ENCODE measurements around the gene FYN.
A peak's percentile ranks its signal among the peaks of the same experiment; 100 is the strongest.
"Not testable (repeated sequence)": the region's sequence is repeated elsewhere in the genome, so short reads cannot be mapped to it uniquely, and the experiment has no call there.

Gene FYN

GRCh38 chr6:111873178-111874024, at the start of gene FYN:
Gene FYN (minus strand): TSS chr6:111873452. CDS start chr6:111720051, 153,401 bp downstream.
- peak; percentile 98 to 100 (median 99) for DNase-seq (ENCODE audit: low read depth in 4 of 4, low spot score in 1 of 4)

GRCh38 chr6:111922454-111923297, 49.4 kb upstream of the FYN start:
- DNase-seq (ENCODE audit: low read depth in 4 of 4, low spot score in 1 of 4), result no peak

GRCh38 chr6:111921103-111921502, 47.9 kb upstream of the FYN start:
- DNase-seq (ENCODE audit: low read depth in 4 of 4, low spot score in 1 of 4), result no peak

- no peak for DNase-seq (ENCODE audit: low read depth in 4 of 4, low spot score in 1 of 4)
These were observed 47.3 kb upstream of the FYN start for GRCh38 chr6:111920578-111920977.

GRCh38 chr6:111918825-111919224, 45.6 kb upstream of the FYN start:
- no peak for DNase-seq (ENCODE audit: low read depth in 4 of 4, low spot score in 1 of 4)

- DNase-seq (ENCODE audit: low read depth in 4 of 4, low spot score in 1 of 4), result no peak
These were observed 43.5 kb upstream of the FYN start for GRCh38 chr6:111916747-111917146.

- no peak for DNase-seq (ENCODE audit: low read depth in 4 of 4, low spot score in 1 of 4)
These were observed 41.4 kb upstream of the FYN start for GRCh38 chr6:111914617-111915016.

GRCh38 chr6:111912904-111913303, 39.7 kb upstream of the FYN start:
- no peak for DNase-seq (ENCODE audit: low read depth in 4 of 4, low spot score in 1 of 4)

GRCh38 chr6:111911428-111911827, 38.2 kb upstream of the FYN start:
- no peak for DNase-seq (ENCODE audit: low read depth in 4 of 4, low spot score in 1 of 4)

GRCh38 chr6:111909238-111909637, 36.0 kb upstream of the FYN start:
- no peak for DNase-seq (ENCODE audit: low read depth in 4 of 4, low spot score in 1 of 4)

- not testable (repeated sequence) for DNase-seq (ENCODE audit: low read depth in 4 of 4, low spot score in 1 of 4)
These were observed 35.1 kb upstream of the FYN start for GRCh38 chr6:111908365-111908764.

GRCh38 chr6:111900735-111901134, 27.5 kb upstream of the FYN start:
- DNase-seq (ENCODE audit: low read depth in 4 of 4, low spot score in 1 of 4), result no peak

GRCh38 chr6:111899531-111899930, 26.3 kb upstream of the FYN start:
- no peak for DNase-seq (ENCODE audit: low read depth in 4 of 4, low spot score in 1 of 4)

- no peak for DNase-seq (ENCODE audit: low read depth in 4 of 4, low spot score in 1 of 4)
These were observed 25.2 kb upstream of the FYN start for GRCh38 chr6:111898452-111898851.

- DNase-seq (ENCODE audit: low read depth in 4 of 4, low spot score in 1 of 4), result no peak
These were observed 21.7 kb upstream of the FYN start for GRCh38 chr6:111894951-111895350.

- no peak for DNase-seq (ENCODE audit: low read depth in 4 of 4, low spot score in 1 of 4)
These were observed 21.0 kb upstream of the FYN start for GRCh38 chr6:111894272-111894671.

- DNase-seq (ENCODE audit: low read depth in 4 of 4, low spot score in 1 of 4), result no peak
These were observed 19.2 kb upstream of the FYN start for GRCh38 chr6:111892431-111892830.

- DNase-seq (ENCODE audit: low read depth in 4 of 4, low spot score in 1 of 4), result no peak
These were observed 17.7 kb upstream of the FYN start for GRCh38 chr6:111890988-111891387.

- DNase-seq (ENCODE audit: low read depth in 4 of 4, low spot score in 1 of 4), result no peak
These were observed 15.9 kb upstream of the FYN start for GRCh38 chr6:111888928-111889695.

GRCh38 chr6:111886793-111887192, 13.5 kb upstream of the FYN start:
- DNase-seq (ENCODE audit: low read depth in 4 of 4, low spot score in 1 of 4), result not testable (repeated sequence)

GRCh38 chr6:111885373-111886027, 12.2 kb upstream of the FYN start:
- DNase-seq (ENCODE audit: low read depth in 4 of 4, low spot score in 1 of 4), result no peak
